PFSK-1 (cell line): ENCODE measurements around the gene CHRDL1.

Source experiments
- POLR2AphosphoS5 ChIP-seq: IDR thresholded peaks from 2 replicates; pipeline ENCODE4 v1.6.1; 2012; ENCODE audit warnings: low read depth, mild to moderate bottlenecking, control low read depth, low read length, moderate library complexity
- REST ChIP-seq, 2 experiments: IDR thresholded peaks; 2 replicates each; pipeline versions ENCODE4 v1.6.1 to v1.8.0; 2011 to 2012; ENCODE audit warnings: low read depth in 2 of 2, low read length in 2 of 2, control low read depth in 1 of 2, inconsistent platforms in 1 of 2, mild to moderate bottlenecking in 1 of 2, moderate library complexity in 1 of 2; ENCODE audit not compliant: insufficient read depth in 1 of 2

GRCh38 chrX:110786486-110786885, 9.1 kb downstream of the CHRDL1 start:
- TF ChIP-seq POLR2AphosphoS5 = no peak
- no peak for TF ChIP-seq REST (IDR thresholded peaks at IDR 0.05; ENCODE audit: insufficient read depth in 1 of 2, low read depth in 2 of 2, low read length in 2 of 2)
